GM04504 (cell line): Measurements from ENCODE around the gene LRRC43.
"Not testable (repeated sequence)": the region's sequence is repeated elsewhere in the genome, so short reads cannot be mapped to it uniquely, and the experiment has no call there.

Source experiments
- DNase-seq: peaks from one replicate; pipeline ENCODE4 v3.0.0-alpha.2; 2012; ENCODE audit warnings: low read depth

LRRC43 gene

DNA sequence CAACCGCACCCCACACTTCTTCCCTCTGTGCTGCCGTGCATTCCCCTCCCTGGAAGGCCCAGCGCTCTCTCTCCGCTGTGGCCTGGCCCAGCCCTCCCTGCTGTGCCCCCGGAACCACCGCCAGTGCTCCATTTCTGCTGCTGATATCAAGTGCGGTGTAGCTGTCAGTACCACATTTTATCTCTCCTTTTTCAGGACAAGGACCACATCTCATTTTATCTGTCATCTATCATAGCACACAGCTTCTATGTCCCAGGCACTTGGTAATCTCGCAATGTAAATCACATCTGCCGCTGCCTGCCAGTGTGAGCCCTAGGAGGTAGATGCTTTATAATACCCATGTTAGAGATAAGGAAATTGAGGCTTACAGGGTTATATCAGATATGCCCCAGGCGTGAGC is 27.2 kb upstream of the LRRC43 start:
- no peak for DNase-seq

DNA sequence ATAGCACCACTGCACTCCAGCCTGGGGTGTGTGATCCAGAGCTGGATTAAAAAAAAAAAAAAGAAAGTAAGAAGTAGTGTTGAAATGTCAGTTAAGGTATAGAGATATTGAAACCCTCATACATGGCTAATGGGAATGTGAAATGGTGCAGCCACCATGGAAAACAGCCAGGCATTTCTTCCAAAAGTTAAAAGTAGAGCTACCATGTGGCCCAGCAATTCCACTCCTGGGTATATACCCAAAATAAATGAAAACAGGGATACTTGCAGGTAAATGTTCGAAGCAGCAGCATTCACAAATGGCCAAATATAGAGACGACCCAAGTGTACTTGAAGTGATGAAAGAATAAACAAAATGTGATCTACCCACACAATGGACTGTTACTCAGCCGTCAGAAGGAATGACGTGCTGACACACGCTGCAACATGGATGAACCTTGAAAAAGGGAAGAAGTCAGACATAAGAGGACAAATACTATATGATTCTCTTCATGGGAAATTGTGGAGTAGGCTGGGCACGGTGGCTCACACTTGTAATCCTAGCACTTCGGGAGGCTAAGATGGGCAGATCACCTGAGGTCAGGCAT is 24.1 kb upstream of the LRRC43 start:
- no peak for DNase-seq

DNA sequence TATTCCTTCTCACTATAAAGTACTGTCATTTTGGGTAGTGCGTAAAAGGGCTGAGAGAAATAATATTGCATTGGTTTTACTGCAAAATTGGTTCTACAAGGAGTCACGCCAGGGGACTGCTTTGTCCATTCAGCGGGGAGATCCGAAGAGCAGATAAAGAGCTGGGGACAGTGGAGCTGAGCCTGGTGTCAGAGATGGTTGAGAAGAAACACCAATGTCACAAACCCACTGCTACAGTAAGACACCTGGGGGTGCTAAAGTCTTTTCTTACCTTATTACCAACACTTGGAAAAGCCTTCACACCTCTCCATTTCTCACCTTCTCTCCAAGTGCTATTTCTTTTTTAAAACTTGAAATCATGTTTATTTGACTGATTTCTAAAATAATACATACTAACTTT is 23.0 kb upstream of the LRRC43 start:
- DNase-seq = no peak

DNA sequence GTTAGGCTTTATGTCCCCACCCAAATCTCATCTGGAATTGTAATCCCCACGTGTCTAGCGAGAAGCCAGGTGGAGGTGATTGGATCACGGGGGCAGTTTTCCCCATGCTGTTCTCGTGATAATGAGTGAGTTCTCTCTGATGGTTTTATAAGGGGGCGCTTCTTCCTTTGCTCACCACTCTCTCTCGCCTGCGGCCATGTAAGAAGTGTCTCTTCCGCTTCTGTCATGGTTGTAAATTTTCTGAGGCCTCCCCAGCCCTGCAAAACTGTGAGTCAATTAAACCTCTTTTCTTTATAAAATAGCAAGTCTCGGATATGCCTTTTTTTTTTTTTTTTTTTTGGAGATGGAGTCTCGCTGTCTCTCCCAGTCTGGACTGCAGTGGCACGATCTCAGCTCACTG is 22.2 kb upstream of the LRRC43 start:
- no peak for DNase-seq

DNA sequence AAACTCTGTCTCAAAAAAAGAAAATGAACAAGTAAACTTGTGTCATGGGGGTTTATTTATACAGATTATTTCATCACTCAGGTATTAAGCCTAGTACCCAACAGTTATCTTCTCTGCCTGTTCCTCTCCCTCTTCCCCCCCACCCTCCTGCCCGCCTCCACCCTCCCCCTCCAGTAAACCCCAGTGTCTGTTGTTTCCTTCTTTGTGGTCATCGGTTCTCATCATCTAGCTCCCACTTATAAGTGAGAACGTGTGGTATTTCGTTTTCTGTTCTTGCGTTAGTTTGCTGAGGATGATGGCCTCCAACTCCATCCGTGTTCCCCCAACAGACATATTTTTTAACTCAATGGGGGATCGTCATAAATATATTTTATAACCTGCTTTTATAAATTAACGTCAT is 21.2 kb upstream of the LRRC43 start:
- no peak for DNase-seq

DNA sequence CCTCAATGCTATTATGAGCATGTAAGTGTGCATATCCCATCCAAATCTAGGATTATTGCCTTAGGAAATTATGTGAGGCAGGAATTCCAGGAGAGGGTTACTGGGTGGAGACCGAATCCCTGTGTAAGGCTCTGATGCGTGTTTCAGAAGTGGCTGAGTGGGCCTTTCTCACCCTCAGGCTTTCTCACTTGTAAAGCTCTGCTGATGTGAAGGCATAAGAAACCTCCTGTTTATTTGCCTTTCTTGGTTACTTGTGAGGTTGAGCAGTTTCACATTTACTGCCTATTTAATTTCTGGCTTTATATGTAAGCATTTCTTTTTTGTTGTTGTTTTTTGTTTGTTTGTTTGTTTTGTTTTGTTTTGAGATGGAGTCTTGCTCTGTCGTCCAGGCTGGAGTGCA is 19.9 kb upstream of the LRRC43 start:
- DNase-seq = no peak

DNA sequence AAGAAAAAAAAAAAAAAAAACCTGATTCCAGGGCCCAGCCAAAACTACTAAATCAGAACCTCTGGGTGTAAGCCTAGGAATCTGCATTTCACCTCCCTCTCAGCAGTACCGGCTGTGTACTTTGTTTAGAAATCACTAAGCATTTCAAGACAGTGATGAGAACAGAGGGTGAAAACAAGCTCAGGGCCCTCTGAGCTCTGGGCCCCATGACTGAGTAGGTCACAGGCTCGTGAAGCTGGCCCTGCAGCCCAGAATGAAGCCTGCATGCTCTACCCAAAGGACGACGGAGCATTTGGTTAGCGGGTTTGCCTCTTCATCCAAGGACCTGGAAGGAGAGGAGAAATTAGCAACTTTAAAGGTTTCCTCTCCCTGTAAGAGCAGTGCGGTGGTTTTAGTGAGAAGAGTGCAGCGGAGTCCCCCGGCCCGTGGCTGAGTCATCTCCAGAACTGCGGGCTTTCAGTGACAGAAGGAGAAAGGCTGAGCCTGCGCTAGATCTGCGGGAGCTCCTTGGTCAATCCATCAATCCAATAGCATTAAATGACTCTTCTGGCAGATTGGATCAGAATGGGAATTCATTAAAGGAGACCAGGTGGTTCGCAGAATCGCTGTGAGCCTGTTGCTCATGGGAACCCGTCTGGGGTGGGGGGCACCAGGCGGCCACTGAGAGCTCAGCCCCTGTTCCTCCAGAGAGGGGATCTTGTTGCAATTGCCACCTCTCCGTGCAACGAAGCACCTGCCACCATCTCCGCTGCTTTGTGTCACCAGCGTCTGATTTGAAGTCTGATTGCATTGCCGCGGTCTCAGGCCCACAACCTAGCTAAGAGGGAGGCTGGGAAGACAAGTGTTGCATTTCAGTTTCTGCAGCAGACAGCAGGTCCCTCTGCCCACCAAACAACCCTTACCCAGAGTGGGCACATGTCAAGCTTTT is 16.2 kb upstream of the LRRC43 start:
- DNase-seq = no peak

DNA sequence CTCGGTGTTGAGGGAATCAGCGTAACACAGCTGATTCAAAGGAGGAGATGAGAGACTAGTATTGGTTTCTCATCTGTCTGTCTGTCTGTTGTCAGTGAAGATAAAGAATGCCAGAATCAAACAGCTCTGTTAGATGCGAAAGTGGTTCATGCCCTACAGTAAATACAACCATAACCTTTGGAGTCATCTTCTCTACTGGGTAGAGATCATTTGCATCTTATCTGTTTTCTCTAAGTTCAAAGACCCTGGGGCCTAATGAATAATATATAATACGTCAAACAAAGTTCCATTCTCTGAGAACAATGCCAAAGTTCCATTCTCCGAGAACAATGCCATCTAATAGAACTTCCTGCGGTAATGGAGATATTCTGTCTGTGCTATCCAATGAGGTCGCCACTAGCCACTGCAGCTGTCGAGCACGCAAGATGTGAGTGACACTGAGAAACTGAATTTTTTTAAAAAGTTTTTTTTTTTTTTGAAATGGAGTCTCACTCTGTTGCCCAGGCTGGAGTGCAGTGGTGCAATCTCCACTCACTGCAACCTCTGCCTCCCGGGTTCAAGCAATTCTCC is 15.5 kb upstream of the LRRC43 start:
- no peak for DNase-seq

DNA sequence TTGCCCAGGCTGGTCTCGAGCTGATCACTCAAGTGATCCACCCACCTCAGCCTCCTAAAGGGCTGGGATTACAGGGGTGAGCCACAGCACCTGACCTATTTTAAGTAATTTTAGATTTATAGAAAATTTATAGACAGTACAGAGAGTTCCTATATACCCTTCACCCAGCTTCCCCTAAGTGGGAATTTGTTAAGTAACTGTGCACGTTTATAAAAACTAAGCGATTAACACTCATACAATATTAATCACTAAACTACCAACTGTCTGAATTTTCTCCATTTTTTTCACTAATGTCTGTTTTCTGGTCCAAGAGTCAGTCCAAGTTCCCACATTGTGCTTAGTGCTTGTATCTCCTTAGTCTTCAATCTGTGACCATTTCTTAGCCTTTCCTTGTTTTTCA is 14.4 kb upstream of the LRRC43 start:
- no peak for DNase-seq

DNA sequence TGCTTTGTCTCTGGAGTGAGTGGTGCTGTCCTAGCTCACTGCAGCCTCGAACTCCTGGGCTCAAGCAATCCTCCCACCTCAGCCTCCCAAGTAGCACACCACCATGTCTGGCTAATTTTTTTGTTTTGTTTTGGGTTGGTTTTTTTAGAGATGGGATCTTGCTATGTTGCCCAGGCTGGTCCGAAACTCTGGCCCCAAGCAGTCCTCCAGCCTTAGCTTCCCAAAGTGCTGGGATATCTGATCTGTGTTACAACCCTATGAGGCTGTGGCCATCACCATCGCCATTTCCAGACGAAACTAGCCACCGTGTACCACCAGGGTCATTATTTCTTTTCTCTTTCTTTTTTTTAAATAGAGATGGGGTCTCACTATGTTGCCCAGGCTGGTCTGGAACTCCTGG is 11.5 kb upstream of the LRRC43 start:
- DNase-seq = no peak

DNA sequence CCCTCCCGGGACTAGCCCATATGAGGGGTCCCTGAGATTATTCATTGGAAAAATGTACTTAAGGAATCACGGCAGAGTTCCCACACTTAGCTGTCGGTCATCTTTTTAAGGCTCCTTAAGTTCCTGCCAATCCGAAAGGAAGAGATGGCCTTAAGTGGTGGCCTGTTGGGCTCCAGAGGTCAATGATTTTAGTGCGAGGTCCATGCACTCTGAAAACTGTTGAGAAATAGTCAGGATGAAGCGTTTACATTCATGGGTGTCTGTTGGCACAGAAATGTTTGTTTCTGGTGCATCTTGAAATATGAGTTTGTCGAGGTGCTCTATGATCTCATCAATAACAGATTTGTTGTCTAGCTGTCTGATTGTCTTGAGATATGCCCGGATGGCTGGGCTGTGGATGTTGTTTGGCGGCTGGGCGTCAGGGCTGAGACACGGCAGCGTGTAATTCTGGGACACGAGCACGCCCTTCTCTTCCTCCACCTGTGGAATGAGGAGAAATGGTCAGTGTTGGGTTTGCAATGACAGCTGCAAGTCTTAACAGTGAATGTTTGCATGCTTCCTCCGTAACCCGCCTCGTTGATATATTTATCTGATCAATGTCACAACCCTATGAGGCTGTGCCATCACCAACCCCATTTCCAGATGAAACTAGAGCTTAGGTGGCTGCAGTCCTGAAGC is 10.5 kb upstream of the LRRC43 start:
- no peak for DNase-seq

DNA sequence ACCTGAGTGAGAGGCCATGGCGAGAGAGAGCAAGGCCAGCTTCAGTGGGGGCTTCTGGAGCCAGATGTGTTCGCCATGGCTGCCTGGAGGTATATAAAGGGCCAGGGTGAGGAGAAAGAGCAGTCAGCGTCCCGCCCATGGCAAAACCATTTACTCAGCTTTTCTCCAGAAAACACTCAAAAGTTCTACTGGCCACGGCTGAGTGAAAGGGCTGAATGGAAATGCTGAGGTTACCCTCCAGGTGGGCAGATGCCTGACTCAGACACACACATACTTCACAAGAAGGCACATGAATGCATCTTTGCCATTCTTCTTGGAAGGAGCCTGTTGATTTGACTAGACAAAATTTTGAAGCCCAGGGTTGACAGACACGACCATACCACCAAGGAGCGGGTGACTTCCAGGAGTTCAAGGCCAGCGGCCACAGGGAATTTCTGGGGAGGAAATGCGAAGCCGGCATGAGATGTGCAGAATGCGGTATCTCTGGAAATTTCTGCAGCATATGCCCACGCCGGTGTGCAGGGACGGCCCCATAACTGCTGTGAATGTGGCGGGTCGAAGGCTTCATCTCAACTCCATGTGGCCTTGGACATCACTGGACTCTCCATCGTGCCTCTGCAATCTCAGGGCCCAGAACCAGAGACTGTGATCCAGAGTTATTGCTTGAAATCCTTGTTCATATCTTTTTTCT is 8.6 kb upstream of the LRRC43 start, which contains the start of gene IL31:
Gene IL31 (minus strand): TSS at position 67 of the 691 bp plus-strand sequence. CDS start 49 bp downstream, at position 18.
- DNase-seq = no peak

DNA sequence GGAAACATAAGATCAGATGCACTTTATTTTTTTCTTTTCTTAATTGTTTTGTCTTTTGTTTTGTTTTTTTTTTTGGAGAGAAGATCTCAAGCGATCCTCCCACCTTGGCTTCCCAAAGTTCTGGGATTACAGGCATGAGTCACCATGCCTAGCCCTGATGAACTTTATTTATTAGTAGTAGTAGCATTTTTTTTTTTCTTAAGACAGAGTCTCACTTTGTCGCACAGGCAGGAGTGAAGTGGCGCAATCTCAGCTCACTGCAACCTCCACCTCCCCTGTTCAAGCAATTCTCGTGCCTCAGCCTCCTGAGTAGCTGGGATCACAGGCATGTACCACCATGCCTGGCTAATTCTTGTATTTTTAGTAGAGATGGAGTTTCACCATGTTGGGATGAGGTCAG is 6.5 kb upstream of the LRRC43 start:
- DNase-seq = not testable (repeated sequence)

DNA sequence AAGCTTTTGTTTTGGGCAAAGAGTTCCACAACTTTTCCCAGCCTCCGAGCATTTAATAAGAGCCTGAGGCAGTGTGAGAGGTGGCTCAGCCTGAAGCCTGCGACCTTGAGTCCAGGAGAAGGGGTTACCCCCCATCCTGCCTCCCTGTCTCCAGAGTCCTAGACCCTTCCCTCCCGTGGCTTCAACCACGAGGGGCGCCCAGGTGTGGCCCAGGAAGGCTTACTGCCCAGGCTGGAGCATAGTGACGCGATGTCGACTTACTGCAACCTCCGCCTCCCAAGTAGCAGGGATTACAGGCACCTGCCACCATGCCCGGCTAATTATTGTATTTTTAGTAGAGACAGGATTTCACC is 641 bp downstream of the LRRC43 start:
- DNase-seq = no peak

DNA sequence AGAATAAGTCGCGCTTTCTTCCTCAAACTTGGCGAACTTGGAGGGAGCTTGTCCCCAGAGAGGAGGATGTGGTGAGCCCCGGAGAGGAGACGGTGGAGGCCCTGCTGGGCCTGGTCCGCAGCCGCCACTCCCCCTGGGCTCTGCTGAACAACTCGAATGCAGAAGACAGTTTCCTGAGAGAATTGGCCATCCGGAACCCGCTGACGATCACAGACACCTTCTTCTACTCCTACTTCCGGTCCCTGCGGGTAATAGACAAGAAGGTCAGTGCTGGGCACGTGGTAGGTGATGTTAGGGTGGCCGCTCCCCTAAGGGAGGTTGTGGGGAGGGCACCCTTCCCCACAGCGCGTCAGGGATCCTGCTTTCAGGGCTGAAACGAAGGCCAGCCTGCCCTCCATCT is 1.6 kb downstream of the LRRC43 start:
- no peak for DNase-seq

DNA sequence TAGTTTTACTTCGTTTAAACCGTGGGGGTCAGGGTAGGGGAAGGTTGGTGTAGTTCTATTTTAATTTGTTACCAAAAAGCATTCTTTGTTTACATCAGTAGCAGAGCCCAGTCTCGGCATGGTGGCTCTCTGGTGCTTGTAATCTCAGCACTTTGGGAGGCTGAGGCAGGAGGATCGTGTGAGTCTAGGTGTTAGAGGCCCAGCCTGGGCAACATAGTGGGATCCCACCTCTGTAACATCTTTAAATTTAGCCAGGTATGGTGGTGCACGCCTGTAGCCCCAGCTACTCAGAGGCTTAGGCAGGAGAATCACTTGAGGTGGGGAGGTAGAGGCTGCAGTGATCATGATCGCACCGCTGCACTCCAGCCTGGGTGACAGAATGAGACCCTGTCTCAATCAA is 2.2 kb downstream of the LRRC43 start:
- no peak for DNase-seq

DNA sequence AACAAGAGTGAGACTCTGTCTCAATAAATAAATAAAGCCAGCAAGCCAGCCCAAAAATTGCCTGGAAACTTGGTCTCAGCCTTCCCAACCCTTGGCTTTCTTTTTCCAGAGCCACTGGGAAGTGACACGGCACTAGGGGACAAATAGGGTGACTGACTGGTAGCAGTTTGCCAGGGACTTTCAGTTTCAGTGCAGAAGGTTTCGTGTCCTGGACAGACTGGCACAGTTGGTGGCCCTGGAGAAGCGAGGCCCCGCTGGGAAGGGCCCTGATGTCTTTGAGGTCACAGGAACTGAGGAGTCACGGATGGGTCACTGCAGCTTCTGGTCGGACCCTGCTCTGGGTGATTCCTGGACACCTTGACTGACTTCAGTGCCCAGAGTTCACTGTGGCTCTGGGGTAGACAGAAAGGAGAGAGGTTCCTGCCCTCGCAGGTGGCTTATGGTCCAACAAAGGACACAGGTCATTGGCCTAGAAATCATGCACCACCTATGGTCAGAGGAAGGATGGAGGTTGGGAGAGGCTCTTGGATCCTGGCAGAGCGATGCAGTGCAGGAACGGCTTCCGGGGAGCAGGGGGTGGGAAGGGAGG is 2.7 kb downstream of the LRRC43 start:
- no peak for DNase-seq

DNA sequence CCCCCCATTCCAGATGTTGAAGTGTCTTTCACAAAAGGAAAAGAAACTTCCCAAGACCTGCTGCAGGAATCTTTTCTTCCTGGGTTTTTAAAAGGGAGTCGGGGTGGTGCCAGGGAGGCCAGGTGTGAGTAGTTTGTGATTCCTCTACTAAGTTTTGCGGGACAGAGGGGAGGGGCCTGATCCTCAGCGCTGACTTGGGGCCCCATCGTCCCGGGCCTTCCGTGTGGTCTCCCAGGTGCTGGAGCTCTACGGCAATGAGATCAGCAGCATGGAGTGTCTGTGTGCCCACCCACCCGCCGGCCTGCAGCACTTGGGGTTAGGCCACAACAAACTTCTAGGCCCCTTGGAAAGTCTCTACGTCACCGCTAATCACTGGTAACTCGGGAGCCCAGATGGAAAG is 4.5 kb downstream of the LRRC43 start:
- DNase-seq = no peak

DNA sequence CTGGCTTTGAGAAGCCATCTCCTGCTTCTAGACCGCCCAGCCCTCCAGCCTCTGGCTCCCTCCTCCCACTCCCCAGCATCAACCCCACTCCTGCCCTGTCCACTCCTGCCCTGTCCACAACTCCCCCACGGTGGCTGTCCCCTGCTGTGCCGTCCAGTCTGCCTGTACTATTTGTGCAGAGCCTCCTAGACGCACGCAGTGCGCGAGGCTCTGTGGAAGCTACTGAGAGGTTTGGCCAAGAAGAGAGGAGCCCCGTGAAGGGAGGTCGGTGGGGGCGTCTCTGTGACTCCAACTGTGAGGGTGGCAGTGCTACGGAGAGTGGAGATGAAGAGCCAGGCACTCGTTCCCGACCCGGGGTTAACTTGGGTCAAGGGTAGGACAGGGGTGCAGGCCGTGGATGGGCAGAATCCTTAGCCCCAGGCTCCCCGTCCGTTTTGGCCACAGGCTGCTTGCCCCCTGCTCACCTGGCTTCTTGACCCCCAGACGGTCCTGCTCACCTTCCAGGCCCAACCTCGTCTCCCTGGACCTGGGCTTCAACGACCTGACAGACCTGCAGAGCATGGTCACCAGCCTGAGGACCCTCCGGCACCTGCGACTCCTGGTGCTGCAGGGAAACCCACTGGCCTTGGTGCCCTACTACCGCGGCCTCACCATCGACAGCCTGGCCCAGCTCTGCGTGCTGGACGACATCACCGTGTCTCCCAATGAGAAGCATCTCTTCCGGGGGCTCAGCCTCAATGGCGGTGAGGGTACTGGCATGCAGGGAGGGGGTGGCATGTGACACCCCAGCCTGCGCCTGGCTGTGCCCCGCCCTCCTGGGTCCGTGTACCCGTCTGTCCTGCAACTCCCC is 6.9 kb downstream of the LRRC43 start:
- no peak for DNase-seq

DNA sequence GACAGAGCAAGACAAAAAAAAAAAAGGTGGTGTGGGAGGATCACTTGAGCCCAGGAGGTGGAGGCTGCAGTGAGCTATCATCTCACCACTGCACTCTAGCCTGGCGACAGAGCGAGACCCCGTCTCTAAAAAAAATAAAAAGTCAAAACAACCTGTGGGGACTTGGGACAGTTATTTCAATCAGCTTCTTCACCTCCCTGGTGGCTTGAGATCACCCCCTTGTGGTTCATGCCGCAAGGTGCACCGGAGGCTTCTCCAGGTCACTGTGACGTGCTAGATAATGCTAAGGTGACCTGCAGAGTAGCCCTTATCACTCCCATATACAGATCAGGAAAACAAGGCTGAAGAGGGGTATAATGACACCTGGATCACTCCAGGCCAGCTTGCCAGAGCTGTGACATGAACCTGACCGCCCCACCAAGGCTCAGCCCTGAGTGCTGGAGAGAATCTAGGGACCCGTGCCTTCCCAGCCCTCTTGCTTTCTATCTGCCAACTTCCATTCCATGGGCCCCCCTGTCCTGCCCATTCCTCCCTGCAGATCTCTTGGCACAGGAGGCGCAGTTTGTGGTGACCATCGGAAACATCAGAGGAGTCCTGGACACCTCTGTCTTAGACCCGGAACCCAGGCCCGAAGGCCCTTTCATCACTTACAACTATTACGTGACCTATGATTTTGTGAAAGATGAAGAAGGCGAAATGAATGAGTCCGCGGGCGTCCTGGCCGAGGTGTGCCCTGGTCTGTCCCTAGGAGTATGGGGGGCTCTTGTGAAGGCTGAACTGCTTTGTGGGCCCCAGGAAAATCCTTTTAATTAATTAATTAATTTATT is 8.1 kb downstream of the LRRC43 start:
- DNase-seq = no peak
